A549 treated with CORT108297 at 1 μM for 4 hours (cell line): ENCODE data around the gene PTPDC1. TPM values are rescaled to one million over a fixed set of nuclear protein-coding genes. Genes with fewer than 3 reads are reported as not detected.

Source experiments
- total RNA-seq: library from RNA; stranded (reverse); fragments of 200-300 nt; extraction: Qiagen RNA extraction; gene quantifications from 5 replicates; pipeline ENCODE4 v1.2.3, GENCODE V29; 2022

The PTPDC1 gene, protein sequence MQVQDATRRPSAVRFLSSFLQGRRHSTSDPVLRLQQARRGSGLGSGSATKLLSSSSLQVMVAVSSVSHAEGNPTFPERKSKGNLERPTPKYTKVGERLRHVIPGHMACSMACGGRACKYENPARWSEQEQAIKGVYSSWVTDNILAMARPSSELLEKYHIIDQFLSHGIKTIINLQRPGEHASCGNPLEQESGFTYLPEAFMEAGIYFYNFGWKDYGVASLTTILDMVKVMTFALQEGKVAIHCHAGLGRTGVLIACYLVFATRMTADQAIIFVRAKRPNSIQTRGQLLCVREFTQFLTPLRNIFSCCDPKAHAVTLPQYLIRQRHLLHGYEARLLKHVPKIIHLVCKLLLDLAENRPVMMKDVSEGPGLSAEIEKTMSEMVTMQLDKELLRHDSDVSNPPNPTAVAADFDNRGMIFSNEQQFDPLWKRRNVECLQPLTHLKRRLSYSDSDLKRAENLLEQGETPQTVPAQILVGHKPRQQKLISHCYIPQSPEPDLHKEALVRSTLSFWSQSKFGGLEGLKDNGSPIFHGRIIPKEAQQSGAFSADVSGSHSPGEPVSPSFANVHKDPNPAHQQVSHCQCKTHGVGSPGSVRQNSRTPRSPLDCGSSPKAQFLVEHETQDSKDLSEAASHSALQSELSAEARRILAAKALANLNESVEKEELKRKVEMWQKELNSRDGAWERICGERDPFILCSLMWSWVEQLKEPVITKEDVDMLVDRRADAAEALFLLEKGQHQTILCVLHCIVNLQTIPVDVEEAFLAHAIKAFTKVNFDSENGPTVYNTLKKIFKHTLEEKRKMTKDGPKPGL
- total RNA-seq, result 3.3 to 5.1 TPM (median 4.1 TPM) in 5 replicates

DNA sequence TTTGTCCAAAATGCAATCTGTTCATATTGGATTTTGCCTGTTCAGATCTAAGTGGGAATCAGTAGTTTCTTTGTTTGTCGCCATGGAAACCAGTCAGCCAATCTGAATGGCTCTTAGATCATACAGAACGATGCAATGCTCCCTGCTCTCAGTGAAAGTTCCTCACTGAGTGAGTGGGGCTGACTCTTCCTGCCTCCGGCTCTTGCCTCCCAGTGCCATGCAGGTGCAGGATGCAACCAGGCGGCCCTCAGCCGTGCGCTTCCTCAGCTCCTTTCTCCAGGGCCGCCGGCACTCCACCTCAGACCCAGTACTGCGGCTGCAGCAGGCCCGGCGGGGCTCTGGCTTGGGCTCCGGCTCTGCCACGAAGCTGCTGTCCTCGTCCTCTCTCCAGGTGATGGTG lies at the start of gene PTPDC1:
Gene PTPDC1, plus strand, starts transcription at position 151 of the 400 bp plus-strand sequence. Its CDS starts 67 bp downstream, at position 218.

Other genes starting within 250 kb of the PTPDC1 start
- gene BARX1, start 129.1 kb upstream of the PTPDC1 start, total RNA-seq, result 8.0 to 13.1 TPM (median 11.4 TPM) in 5 replicates
- gene ZNF169, start 174.8 kb downstream of the PTPDC1 start, total RNA-seq, result 1.1 to 2.1 TPM (median 1.9 TPM) in 5 replicates
- not detected in 5 replicates for gene NUTM2F, start 244.2 kb downstream of the PTPDC1 start, total RNA-seq